Heart left ventricle (tissue), 16 donors: Measurements from ENCODE around the gene ZKSCAN5. TPM values are rescaled to one million over a fixed set of nuclear protein-coding genes. Genes with fewer than 3 reads are reported as not detected.

Experiments
- ATAC-seq, 4 donors: fragments of 200-7000 bp; cut with Tn5 transposase; one replicate each; pipeline ENCODE4 v1.9.1; 2020 to 2022; ENCODE audit warnings: moderate library complexity in 4 of 4, mild to moderate bottlenecking in 3 of 4, moderate number of reproducible peaks in 1 of 4
- DNase-seq, 5 donors: peaks; one replicate each; pipeline ENCODE4 v3.0.0-alpha.2; 2020
- H3K27ac ChIP-seq, 12 donors: fragments of 200-600 bp; sonication (generic) in 4 of 12; one replicate each; pipeline versions ENCODE4 v1.5.0 to v1.8.0; 2016 to 2022; ENCODE audit warnings: mild to moderate bottlenecking in 2 of 12
- H3K27me3 ChIP-seq, 9 donors: fragments of 200-600 bp; sonication (generic) in 2 of 9; one replicate each; pipeline versions ENCODE4 v1.5.1 to v1.8.0; 2016 to 2022; ENCODE audit warnings: mild to moderate bottlenecking in 3 of 9
- H3K36me3 ChIP-seq, 9 donors: fragments of 200-600 bp; sonication (generic) in 2 of 9; one replicate each; pipeline versions ENCODE4 v1.5.0 to v1.8.0; 2018 to 2022; ENCODE audit warnings: mild to moderate bottlenecking in 2 of 9
- H3K4me1 ChIP-seq, 12 donors: fragments of 200-600 bp; sonication (generic) in 4 of 12; one replicate each; pipeline versions ENCODE4 v1.5.0 to v1.8.0; 2016 to 2022; ENCODE audit warnings: mild to moderate bottlenecking in 3 of 12
- H3K4me3 ChIP-seq, 12 donors: fragments of 200-600 bp; sonication (generic) in 4 of 12; one replicate each; pipeline versions ENCODE4 v1.5.0 to v1.8.0; 2017 to 2022; ENCODE audit warnings: mild to moderate bottlenecking in 9 of 12, moderate library complexity in 4 of 12
- H3K9me3 ChIP-seq, 12 donors: fragments of 200-600 bp; sonication (generic) in 4 of 12; one replicate each; pipeline versions ENCODE4 v1.5.0 to v1.8.0; 2016 to 2022; ENCODE audit warnings: mild to moderate bottlenecking in 1 of 12
- CTCF ChIP-seq, 12 donors: fragments of 200-600 bp; sonication (generic) in 4 of 12; IDR thresholded peaks; one replicate each; pipeline versions ENCODE4 v1.5.0 to v1.8.0; 2018 to 2022; ENCODE audit warnings: antibody characterized with exemption in 12 of 12, mild to moderate bottlenecking in 5 of 12
- POLR2A ChIP-seq, 2 donors: fragments of 450-650 bp; IDR thresholded peaks; one replicate each; pipeline ENCODE4 v1.6.1; 2017; ENCODE audit warnings: antibody characterized with exemption in 2 of 2, mild to moderate bottlenecking in 2 of 2, moderate library complexity in 2 of 2
- WGBS, 4 donors: extraction: QIAGEN DNeasy Blood & Tissue Kit in 2 of 4; methylation state at CpG; one replicate each; pipeline versions ENCODE4 v1.1.5 to v1.1.7; 2013 to 2018; 5-methylcytosine and 5-hydroxymethylcytosine counted together
- intact Hi-C, 10 donors: fragments of 100-400 bp; cut with DNase I; formaldehyde crosslinking; loops; one replicate each; pipeline versions ENCODE4 v1.11.1 to v1.14.2; 2022
- polyA plus RNA-seq, 2 donors: library from polyadenylated mRNA; stranded (reverse); fragments of 200-250 nt; gene quantifications; one replicate each; pipeline ENCODE4 v1.2.3, GENCODE V29; 2013
- total RNA-seq, 9 donors: library from RNA; depleted of rRNA in 2 of 9; stranded (reverse); fragments of >200 nt in 2 of 9; fragmentation: NEBNext Ultra II Directional in 3 of 9; extraction: Animal tissue kit (Norgen Biotek cat#: 25700) in 3 of 9; gene quantifications; one replicate each; pipeline versions ENCODE4 v1.1.0 to v1.2.4, GENCODE V29; 2016 to 2023
- donor health status: ischemic (EF 13 %, LVEDD 7.1; RV severe dilation, severe dysfunction).
- donor health status: healthy with polysubstance abuse.
- donor health status: DM: no; HTN: yes; CAD: no.
- donor health status: DM: no; HTN: no; CAD: no.
- donor health status: ischemic (EF 25% LVEDD 6.9; RV normal size, moderate dysfunction).
- donor health status: ischemic (EF 25% LVEDD 5.7; RV mildly dilated, moderate dysfunction).
- donor health status: healthy.
- donor health status: DM: yes; HTN: yes; CAD: no.
- donor health status: ischemic (EF 35%, LVEDD 5.7; RV mildly dilated, moderate dysfunction).
- donor health status: nonischemic (EF 11% LVEDD 7.7; RV severe dilation, severe dysfunction).
- donor health status: DM: yes; HTN: yes; CAD: no.
- donor health status: PGD.
- donor health status: ischemic (EF 29% LVEDD 5.4; RV normal size, mild dysfunction).
- donor health status: nonischemic (EF 23%, LVEDD 6.1; RV moderate dilation, normal function).

ZKSCAN5 gene
- total and polyA plus RNA-seq, 11 donors = 2.1 to 9.6 (median 6.2) TPM

GRCh38 chr7:99551334-99551733 lies 46.9 kb downstream of the ZKSCAN5 start:
- Histone ChIP-seq H3K9me3 (peaks cover 0 to 29% (median 2%) of the 10 kb centered on the region in 12 donors), H3K27ac (peak overlapping the region; percentile 6 to 95 (median 86)), H3K4me1 (peaks cover 0 to 25% (median 13%) of the 10 kb centered on the region in 12 donors), H3K4me3 (peak overlapping the region; percentile 54 to 99 (median 83)), H3K27me3 (no peaks in the 10 kb centered on the region), H3K36me3 (peaks cover 0 to 47% (median 26%) of the 10 kb centered on the region in 9 donors)
- DNase-seq = no peak
- 11 to 23% (median 14%) methylated on average over 15 of the region's 15 CpGs for WGBS, 4 donors
- ATAC-seq = peak in 1 of 4 donors; percentile 24
- intact Hi-C loops = loop anchor here in 5 of 10 donors (5.0 to 10.0 kb wide), 4 partner anchors 47 to 117 kb away; partner anchors contain the start of genes ZKSCAN5 (in 4 of the 5), ZNF394 (in 4 of the 5), CPSF4 (in 1 of the 5) and PTCD1 (in 1 of the 5)
- TF ChIP-seq CTCF (IDR thresholded peaks at IDR 0.05) (no peak), POLR2A (IDR thresholded peaks at IDR 0.05) (no peak)

GRCh38 chr7:99551767-99552463 lies 47.5 kb downstream of the ZKSCAN5 start, which contains the start of gene FAM200A:
FAM200A (minus strand) TSS chr7:99552114; CDS start chr7:99548407, 3,707 bp downstream.
- TF ChIP-seq CTCF (IDR thresholded peaks at IDR 0.05) = no peak
- TF ChIP-seq POLR2A (IDR thresholded peaks at IDR 0.05) = peak in 1 of 2 donors; percentile 72
- ATAC-seq (peak; percentile 98 to 100 (median 98)), DNase-seq (peak; percentile 91 to 94 (median 93))
- WGBS, 4 donors = 0 to 1% (median 1%) methylated on average over 12 to 37 of the region's 37 CpGs
- Histone ChIP-seq H3K4me3 (peak within 1 kb of the TSS; percentile 54 to 99 (median 83)), H3K27ac (peak within 1 kb of the TSS; percentile 6 to 95 (median 86)), H3K36me3 (peaks cover 0 to 49% (median 30%) of the 10 kb centered on the region in 9 donors), H3K4me1 (peaks cover 0 to 26% (median 15%) of the 10 kb centered on the region in 12 donors), H3K9me3 (peaks cover 0 to 23% (median 2%) of the 10 kb centered on the region in 12 donors), H3K27me3 (no peaks in the 10 kb centered on the region)
- intact Hi-C loops = loop anchor here in 5 of 10 donors (5.0 to 10.0 kb wide), 4 partner anchors 47 to 117 kb away; partner anchors contain the start of genes ZKSCAN5 (in 4 of the 5), ZNF394 (in 4 of the 5), CPSF4 (in 1 of the 5) and PTCD1 (in 1 of the 5)

GRCh38 chr7:99553039-99553438 lies 48.6 kb downstream of the ZKSCAN5 start:
- no peak overlapping the region for H3K27ac ChIP-seq
- ATAC-seq = no peak
- peaks cover 0 to 12% (median 2%) of the 10 kb centered on the region in 12 donors for H3K9me3 ChIP-seq
- H3K27me3 ChIP-seq = no peaks in the 10 kb centered on the region
- H3K4me1 ChIP-seq = peaks cover 0 to 35% (median 22%) of the 10 kb centered on the region in 12 donors
- TF ChIP-seq CTCF (IDR thresholded peaks at IDR 0.05) = no peak
- TF ChIP-seq POLR2A (IDR thresholded peaks at IDR 0.05) = no peak
- WGBS, 4 donors = 77 to 87% (median 83%) methylated on average over 4 of the region's 4 CpGs
- intact Hi-C loops = loop anchor here in 5 of 10 donors (5.0 to 10.0 kb wide), 4 partner anchors 48 to 118 kb away; partner anchors contain the start of genes ZKSCAN5 (in 4 of the 5), ZNF394 (in 4 of the 5), CPSF4 (in 1 of the 5) and PTCD1 (in 1 of the 5)
- DNase-seq = no peak
- H3K4me3 ChIP-seq = no peak overlapping the region
- H3K36me3 ChIP-seq = peaks cover 0 to 42% (median 29%) of the 10 kb centered on the region in 9 donors

GRCh38 chr7:99554939-99555338 lies 50.5 kb downstream of the ZKSCAN5 start:
- peaks cover 0 to 36% (median 16%) of the 10 kb centered on the region in 9 donors for H3K36me3 ChIP-seq
- WGBS, 4 donors = 68 to 84% (median 76%) methylated on average over 2 of the region's 2 CpGs
- no peak for ATAC-seq
- no peak overlapping the region for H3K4me3 ChIP-seq
- no peaks in the 10 kb centered on the region for H3K27me3 ChIP-seq
- TF ChIP-seq CTCF (IDR thresholded peaks at IDR 0.05) (no peak), POLR2A (IDR thresholded peaks at IDR 0.05) (no peak)
- intact Hi-C loops = loop anchor here in 9 of 10 donors (5.0 to 10.0 kb wide), 5 partner anchors 43 to 120 kb away; partner anchors contain the start of genes ZKSCAN5 (in 8 of the 9), ZNF394 (in 8 of the 9), CPSF4 (in 1 of the 9) and PTCD1 (in 1 of the 9)
- no peak overlapping the region for H3K27ac ChIP-seq
- peaks cover 0 to 44% (median 29%) of the 10 kb centered on the region in 12 donors for H3K4me1 ChIP-seq
- H3K9me3 ChIP-seq = no peaks in the 10 kb centered on the region
- DNase-seq = no peak
